Hematopoietic multipotent progenitor cell treated with erythropoietin and hydrocortisone succinate and interleukin-3 and kit ligand, for 15 days (in vitro differentiated cells): Measurements from ENCODE around the gene TRIM56.
"Not testable (repeated sequence)": the region's sequence is repeated elsewhere in the genome, so short reads cannot be mapped to it uniquely, and the experiment has no call there.

ENCODE experiments used
- DNase-seq: peaks from one replicate; pipeline ENCODE4 v3.0.0-alpha.2; 2015; ENCODE audit warnings: low spot score

The TRIM56 gene

DNA sequence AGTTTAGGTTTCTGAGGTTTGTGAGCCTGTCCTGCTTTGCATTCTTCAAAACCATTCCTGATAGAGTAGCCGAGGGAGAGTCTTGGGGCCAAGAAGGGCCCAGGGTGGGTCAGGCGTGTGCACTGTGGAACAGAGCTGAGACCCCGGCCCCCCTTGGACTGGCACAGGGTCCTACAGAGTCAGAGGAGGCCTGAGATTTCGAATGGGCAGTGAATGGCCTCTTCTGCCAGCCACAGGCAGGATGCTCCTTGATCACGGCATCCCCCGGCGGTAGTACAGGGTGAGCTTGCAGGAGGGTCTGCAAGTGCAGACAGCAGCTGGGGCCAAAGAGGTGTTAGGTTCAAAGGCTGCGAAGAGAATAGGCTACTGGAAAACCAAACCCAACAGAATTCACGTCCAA is 4.6 kb downstream of the TRIM56 start:
- no peak for DNase-seq

DNA sequence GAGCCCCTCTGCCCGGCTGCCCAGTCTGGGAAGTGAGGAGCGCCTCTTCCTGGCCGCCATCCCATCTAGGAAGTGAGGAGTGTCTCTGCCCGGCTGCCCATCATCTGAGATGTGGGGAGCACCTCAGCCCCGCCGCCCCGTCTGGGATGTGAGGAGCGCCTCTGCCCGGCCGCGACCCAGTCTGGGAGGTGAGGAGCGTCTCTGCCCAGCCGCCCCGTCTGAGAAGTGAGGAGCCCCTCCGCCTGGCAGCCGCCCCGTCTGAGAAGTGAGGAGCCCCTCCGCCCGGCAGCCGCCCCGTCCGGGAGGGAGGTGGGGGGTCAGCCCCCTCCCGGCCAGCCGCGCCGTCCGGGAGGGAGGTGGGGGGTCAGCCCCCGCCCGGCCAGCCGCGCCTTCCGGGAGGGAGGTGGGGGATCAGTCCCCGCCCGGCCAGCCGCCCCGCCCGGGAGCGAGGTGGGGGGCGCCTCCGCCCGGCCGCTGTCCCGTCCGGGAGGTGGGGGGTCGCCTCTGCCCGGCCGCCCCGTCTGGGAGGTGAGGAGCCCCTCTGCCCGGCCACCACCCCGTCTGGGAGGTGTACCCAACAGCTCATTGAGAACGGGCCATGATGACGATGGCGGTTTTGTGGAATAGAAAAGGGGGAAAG is 7.1 kb downstream of the TRIM56 start:
- DNase-seq, result not testable (repeated sequence)

DNA sequence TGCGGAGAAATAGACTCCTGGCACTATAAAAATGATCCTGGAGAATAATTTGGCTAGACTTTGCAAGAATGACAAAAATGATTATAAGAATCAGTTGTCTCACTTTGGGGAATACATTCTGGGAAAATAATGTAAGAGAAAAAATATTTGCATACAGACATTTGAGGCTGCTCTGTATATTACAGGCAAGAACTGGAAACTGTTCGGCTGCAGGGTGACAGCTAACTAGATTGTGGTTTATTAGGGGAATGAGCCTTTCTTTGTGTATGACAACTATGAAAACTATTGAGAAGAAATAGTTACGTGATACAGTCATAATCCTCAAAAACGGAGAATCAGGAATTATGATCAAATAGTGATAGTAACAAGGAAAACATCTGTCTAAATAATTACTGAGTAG is 8.6 kb downstream of the TRIM56 start:
- DNase-seq, result no peak

DNA sequence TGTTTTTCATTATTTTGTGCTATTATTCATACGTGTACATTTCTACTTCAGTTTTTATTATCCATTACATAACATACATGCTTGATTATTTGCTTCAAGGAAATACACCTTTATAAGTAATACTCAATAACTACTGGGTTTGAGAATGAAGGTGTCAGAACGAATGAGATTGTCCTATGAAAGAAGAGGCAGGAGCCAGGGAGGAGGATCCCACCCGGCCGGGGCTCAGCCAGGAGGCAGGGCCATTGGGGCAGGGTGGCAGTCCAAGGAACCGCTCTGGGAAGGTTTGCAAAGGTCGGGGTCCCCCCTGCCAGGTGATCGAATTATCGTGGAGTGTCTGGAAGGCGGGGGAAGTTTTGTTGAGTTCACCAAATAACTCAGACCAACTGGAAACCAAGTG is 9.1 kb downstream of the TRIM56 start:
- no peak for DNase-seq

DNA sequence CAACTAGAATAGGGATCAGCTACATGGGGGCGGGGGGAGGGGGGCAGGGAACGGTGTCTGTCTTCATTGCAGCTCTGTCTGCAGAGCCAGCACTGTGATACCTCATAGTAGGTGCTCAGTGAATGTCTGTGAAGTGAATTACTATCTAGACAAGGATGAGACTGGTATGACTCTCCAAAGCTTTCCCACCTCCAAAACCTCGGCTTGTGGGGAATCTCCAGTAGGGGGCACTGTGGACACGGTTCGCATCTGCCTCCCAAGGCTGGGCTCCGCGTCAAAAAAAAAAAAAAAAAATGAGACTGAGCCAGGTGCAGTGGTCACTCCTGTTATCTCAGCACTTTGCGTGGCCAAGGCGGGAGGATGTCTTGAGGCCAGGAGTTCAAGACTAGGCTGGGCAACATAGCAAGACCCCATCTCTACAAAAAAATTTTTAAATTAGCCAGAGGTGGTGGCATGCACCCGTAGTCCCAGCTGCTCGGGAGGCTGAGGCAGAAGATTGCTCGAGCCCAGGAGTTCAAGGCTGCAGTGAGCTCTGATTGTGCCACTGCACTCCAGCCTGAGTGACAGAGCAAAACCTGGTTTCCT is 9.6 kb downstream of the TRIM56 start:
- DNase-seq, result peak; percentile 72

DNA sequence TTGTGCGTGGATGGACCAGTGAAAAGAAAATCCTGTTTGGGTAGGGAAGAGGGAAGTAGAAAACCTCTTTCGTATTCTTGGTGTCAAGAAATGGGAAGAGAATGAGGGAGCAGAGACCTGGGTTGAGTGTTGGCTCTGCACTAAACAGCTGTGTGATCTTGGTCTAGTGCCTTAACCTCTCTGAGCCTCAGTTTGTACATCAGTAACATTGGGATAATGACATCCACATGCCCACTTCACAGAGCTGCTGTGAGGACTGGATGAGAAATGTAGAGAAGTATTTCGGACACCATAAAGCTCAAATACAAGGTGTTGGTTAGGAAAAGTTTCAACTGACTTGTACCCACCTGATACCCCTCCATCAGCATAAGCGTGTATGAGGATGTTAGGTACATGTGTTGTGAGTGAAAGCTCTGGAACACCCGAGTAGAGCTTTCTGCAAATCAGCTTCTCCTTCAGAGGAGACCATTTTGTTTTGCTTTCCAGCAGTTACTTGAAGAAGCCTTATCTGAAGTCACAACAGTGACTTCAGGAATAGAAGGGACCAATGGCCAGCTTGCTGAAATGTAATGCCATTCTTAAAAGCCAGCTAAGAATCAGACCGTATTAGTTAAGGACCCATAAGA is 11.2 kb downstream of the TRIM56 start:
- peak; percentile 25 for DNase-seq

DNA sequence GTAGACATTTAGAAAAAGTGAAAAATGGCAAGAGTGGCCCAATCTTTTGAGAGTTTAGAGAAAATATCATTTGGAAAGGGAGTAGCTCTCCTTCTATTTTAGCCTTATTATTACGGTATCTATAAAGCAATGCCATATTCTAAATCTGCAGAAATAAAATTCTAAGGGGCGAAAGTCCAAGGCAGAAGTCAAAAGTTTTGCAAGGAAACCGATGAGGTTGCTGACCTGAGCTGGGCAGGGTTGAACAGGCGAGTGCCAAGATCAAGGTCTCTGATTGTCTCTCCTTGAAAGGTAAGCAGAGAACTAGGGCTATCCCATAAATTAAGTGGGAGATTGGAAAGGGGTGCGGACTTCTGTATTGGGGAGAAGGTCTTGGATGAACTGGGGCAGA is 11.7 kb downstream of the TRIM56 start:
- DNase-seq, result no peak

DNA sequence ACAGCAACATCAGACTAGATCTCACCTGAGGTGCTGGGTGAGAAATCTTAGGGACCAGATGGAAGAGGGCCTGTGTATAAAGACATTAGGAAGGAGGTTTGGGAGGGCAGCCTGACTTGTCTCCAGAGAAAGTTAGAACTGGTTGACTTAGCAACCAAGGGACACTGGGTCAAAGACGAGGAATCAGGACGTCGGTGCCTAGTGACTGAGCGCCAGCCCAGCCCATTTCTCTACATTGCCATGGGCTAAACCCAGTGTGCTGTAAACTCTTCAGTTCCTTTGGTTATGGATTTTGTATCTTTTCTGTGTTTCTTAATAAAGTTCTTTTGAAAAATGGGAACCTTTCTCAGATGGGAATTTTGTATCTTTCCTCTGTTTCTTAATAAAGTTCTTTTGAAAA is 12.3 kb downstream of the TRIM56 start:
- no peak for DNase-seq

DNA sequence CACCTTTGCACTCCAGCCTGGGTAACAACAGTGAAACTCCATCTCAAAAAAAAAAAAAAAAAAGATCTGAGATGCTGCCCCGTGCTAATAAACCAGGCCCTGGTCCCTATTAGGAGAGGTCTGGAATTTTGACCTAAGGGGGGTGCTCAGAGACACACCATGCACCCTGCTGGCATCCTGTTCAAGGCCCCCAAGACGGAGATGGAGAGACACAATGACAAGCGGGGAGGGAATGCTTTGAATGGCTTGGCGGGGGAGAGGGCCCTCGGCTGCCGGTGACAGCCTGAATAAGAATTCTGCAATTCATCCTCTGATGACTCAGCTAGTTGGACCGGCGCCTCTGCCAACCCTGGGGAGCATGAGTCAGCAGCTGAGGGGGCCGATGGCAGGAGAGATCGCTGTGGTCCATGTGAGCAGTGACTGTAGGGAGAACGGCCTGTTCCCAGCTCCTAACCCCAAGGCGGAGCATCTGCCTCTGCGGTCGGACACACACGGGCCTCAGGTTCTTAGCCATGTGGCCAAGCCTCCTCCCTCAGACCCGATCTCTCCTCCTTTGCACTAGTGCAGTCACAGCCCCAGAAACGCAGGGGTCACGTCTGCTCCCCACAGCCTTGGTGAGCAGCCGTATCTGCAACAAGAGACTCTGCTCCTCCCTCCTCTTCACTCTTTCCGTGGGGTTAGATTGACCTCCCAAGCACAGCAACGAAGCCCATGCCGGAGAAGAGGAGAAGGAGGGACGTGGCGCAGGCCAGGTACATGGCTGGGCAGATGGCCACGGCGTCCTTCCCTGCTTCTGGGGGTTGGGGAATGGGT is 14.9 kb downstream of the TRIM56 start:
- DNase-seq, result peak; percentile 98

DNA sequence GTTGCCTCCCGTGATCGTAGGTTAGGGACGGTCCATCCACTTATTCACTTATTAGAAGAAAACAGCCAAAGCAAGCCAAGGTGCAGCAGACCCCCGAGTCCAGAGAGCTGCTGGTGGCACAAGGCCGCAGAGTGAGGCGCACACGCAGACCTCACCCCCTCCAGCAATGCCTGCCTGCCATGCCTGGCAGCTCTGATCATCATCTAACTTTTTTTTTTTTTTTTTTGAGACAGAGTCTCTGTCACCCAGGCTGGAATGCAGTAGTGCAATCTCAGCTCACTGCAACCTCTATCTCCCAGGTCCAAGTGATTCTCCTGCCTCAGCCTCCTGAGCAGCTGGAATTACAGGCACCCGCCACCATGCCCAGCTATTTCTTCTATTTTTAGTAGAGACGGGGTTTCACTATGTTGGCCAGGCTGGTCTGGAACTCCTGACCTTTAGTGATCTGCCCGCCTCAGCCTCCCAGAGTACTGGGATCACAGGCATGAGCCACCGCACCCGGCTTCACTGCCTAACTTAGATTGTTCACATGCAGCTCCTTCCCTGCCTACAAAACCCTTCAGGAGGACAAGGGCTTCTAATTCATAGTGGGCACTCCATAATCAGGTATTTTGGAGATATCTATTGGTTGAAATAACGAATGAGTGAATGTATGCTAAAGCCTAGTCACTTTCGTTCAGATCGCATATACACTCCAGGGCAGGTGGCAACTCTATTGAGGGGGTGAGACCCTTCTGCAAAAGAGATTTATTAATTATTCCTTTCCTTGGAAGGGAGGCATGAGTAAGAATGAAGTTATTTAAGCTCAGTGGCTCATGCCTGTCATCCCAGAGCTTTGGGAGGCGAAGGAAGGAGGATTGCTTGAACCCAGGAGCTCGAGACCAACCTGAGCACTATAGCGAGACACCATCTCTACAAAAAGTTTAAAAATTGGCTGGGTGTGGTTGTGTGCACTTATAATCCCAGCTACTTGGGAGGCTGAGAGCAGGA is 15.9 kb downstream of the TRIM56 start:
- DNase-seq, result no peak

DNA sequence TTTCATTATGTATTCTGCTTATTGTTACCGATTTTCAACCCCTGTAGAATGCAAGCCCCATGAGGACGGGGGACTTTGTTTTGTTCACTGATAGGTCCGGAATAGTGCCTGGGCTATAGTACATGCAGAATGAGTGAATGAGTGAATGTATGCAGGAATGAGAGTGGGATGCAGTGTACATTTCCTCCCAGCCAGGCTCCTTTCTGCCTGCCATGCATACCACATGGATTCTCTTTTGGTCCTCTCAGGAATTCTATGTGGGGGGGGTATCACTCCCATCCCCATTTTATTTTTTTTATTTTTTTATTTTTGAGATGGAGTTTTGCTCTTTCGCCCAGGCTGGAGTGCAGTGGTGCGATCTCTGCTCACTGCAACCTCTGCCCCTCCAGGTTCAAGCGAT is 16.7 kb downstream of the TRIM56 start:
- no peak for DNase-seq

DNA sequence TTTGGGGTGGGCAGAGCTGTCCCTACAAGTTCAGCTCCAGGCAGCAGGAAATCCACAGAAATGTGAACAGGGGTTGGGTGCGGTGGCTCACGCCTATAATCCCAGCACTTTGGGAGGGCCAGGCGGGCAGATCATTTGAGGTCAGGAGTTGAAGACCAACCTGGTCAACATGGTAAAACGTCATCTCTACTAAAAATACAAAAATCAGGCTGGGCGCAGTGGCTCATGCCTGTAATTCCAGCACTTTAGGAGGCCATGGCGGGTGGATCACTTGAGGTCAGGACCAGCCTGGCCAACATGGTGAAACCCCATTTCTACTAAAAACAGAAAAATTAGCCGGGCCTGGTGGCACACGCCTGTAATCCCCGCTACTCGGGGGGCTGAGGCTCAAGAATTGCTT is 18.4 kb downstream of the TRIM56 start:
- not testable (repeated sequence) for DNase-seq

DNA sequence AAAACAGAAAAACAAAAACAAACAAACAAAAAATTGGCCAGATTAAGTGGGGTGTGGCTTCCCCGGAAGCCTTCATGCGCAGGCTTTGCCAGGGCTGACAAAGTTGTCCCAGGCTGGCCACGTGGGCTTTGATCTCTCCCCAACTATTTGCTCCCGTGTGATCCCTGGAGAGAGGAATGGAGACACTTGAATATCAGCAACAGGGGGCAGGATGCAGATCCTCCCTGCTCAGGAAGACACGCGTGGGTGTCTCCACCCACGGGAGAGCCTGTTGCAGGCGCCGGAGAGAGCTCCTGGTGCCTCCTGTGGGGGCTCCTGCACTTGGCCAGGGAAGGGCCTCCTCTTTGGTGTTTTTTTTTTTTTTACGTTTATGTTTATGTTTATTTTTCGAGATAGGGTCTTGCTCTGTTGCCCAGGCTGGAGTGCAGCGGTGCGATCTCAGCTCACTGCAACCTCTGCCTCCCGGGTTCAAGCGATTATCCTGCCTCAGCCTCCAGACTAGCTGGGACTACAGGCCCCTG is 19.0 kb downstream of the TRIM56 start:
- no peak for DNase-seq

DNA sequence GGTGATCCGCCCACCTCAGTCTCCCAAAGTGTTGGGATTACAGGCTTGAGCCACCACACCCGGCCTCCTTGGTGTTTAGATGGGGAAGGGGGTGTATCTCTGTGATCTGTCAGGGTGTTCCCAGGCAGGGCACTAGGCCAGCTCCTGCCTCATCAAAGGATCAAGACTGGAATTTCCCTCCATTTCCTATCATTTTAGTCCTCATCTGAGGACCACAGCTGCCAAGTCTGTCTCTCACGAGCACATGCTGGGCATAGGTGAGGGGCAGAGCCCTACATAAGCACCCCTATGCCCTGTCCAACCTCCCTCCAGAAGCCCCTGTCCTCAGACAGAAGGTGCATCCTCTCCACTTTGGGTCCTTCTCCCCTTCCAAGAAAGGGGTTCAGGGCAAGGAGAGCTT is 19.5 kb downstream of the TRIM56 start:
- DNase-seq, result no peak

DNA sequence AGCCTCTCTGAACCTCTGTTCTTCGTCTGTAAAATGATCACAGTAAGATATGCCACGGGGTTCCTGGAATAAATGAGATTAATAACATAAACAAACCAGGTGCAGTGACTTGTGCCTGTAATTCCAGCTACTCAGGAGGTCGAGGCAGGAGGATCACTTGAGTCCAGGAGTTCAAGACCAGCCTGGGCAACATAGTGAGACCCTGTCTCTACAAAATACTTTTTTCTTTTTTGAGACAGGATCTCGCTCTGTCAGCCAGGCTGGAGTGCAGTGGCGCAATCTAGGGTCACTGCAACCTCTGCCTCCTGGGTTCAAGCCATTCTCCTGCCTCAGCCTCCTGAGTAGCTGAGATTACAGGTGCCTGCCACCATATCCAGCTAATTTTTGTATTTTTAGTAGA is 20.0 kb downstream of the TRIM56 start:
- not testable (repeated sequence) for DNase-seq

DNA sequence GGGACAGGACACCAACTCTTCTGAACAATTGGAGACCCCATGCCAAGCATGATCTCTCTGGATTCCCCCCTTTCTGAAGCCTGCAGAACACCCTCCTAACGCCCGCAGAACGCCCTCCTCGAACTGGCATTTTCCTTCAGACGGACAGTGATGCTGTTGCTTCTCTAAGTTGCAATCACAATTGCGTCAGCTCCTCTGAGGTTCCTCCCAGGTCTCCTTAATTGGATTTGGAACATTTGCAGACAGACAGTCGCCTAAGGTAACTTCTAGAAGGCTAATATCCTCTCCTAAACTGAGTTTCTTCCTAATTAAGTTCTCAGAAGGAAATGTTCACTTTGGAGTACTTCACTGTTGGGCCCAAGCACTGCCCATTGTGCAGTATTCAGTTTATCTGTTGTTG is 21.1 kb downstream of the TRIM56 start:
- DNase-seq, result no peak

DNA sequence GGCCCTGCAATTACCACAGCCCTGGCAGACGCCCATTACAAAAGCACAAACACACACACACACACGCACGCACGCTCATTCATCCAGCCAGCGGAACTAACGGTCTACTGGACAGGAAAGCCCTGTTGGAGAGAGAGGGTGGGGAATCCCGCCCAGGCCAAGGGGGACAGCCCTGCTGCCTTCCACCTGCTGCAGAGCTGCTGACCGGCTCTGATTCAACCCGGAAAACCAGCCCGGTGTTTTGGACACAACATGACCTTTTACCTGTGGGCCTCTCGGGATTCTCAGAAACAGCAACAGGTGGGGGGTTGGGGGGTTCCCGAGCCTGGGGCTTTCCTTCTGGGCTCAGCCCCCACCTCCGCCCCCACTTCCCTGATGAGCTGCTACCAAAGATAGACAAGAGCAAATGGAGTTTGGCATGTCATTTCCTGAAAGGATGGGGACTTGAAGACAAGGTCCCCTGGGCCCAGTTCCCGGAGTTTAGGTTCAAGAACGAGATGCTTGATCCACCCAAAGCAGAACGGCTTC is 23.1 kb downstream of the TRIM56 start:
- DNase-seq, result no peak

DNA sequence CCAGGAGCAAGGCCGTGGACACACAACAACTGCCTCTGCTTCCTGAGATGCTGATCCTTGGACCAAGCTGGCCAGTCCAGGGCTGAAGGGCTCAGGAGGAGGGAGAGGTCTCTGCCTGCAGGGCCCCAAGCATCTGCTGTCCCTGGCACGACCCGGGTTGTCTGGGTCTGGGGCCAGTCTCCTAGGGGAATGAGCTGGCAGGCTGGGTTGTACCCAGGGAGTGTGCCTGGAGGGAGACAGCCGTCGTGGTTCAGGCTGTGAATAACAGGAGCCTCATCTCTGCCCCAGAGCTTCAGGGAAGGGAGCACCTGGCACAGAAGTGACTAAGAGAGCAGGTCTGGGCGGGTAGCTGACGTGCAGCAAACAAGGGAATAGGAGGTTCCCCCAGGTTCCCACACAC is 23.7 kb downstream of the TRIM56 start:
- no peak for DNase-seq

DNA sequence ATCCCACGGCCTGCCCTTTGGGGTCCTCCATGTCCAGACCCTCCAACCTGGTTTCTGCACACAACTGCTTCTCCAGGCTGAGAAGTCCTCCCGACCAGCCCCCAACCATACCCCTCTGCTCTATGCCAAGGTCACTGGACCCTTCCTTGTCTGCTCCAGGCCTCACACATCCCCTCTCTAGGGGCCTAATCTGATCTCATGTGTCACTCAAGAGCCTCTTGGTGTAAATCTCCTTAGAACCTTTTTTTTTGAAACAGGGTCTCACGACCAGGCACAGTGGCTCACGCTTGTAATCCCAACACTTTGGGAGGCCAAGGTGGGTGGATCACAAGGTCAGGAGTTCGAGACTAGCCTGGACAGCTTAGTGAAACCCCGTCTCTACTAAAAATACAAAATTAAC is 24.1 kb downstream of the TRIM56 start:
- no peak for DNase-seq

DNA sequence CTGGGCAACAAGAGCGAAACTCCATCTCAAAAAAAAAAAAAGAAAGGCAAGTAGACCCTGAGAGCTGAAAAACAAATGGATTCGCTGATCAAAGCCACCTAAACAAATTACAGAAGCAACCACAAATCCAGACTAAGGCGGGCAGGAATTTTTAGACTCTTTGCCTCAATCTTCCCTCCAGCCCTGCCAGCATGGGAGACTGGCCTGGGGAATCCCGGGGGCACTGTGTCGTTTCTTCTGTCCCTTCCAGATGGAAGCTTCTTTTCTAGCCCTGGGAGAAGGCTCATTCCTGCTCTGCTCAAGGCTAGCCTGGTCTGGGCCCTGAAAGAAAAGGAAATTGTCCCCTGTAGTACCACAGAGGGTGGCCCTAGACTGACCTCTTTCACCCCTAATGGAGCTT is 26.0 kb downstream of the TRIM56 start:
- no peak for DNase-seq

DNA sequence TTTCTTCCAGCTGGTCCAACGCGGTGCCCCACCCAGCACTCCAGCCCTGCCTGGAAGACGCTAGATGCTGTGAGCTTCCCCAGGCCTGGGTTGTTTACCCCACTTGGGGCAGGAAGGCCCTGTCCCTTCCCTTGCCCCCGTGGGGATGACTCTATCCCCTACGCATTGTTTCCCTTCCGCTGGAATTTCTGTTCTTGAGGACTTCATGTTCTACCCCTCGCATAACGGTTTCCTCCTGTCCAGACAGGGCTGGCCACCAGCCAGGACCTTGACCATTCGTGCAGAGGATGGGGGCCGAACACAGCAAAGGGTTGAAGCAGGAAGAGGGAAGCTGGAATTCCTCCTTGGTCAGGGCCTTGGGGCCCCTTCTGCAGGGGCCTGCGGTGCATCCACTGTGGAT is 27.0 kb downstream of the TRIM56 start:
- no peak for DNase-seq
